HG02981 (cell line): ENCODE data around the gene GDF10.

Experiments
- ATAC-seq: cut with Tn5 transposase; IDR thresholded peaks from one replicate; pipeline ENCODE4 v1.9.1; 2021; ENCODE audit warnings: mild to moderate bottlenecking, moderate library complexity; ENCODE audit not compliant: unreplicated experiment

Gene GDF10

DNA sequence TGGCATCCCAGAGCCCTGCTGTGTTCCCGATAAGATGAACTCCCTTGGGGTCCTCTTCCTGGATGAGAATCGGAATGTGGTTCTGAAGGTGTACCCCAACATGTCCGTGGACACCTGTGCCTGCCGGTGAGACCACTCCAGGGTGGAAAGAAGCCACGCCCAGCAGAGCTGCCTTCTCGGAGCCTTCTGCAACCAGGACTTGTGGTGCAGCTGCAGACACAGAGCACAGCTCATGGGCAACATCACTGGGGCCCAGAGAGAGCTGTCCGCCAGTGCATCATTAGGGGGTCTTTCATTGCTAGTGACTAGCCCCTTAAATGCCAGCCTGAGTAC is 12.6 kb downstream of the GDF10 start:
- ATAC-seq = no peak

DNA sequence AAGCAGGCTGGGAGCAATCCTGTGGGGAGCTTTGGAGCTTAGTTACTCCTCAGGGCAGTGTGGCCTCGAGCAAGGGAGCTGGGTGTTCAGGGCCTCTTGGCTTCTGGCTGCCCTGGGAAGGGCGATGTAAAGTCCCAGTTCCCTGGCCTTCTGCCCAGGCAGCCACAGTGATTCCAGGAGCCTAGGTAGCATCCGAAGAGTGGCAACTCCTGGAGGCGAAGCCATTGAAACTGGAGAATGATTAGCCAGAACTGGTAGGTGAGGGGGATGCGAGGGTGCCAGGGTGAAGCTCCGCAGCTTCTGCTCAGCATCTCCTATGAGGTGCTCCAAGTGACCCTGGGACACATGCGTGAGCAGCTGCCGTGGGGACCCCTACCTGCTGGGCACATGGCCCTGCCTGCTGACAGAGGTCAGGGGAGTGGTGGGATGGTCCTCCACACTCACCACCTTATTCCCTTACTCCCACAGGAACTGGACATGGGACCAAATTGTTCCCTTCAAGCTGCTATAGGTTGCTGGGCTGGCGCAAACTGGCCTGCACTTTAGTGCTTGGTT is 14.5 kb downstream of the GDF10 start:
- no peak for ATAC-seq

DNA sequence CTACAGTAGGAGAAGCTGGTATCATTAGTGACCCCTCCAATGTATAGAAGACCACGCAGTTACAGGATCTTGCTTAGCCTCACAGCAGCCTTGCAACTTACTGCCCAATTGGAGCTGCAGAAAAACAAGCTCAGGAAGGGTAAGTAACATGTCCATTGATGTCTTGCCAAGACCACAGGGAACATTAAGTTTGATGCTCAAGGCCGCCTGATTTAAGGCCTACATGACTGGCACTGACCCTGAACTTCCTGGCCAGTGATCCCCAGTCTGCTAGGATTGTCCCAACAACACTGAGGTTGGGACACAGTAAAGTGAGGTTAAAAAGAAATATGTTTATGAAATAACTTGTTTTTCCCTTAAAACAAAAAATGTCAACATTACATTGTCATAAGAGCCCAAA is 15.4 kb downstream of the GDF10 start:
- no peak for ATAC-seq

DNA sequence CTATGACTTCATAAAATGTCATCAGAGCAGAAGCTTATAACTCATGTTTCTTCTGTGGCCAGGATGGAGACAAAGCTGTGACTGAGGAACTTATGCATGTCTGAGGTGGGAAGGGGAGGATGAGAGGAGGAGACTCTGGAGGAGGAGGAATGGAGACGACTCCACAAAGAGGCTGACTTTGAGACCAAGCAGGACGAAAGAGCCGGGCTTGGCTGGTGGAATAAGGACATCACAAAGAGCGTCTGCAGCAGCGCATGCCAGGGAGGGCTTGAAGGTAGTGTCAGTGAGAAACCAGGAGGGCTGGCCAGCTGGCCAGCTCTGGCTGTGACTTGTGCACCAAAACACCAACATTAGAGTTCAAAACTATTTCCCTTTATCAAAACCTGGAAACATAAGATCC is 16.1 kb downstream of the GDF10 start:
- no peak for ATAC-seq

DNA sequence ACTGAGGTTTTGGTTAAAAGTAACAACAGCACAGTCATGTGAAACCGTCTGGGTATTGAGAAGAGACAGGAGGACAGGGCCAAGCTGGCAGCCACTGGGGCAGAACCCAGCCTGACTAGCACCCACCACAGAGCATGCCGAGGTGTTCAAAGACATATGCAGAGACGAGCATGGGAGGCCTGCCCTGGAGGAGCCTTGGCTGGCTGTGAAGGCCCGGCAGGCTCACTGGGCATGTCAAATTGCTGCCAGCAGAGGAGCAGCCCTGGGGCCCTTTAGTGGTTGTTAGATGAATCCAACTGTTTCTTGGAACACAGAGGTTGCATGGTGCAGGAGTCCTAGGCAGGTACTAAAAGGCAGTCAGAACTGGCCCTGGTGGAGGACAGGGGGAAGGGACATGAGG is 17.3 kb downstream of the GDF10 start:
- ATAC-seq = no peak

DNA sequence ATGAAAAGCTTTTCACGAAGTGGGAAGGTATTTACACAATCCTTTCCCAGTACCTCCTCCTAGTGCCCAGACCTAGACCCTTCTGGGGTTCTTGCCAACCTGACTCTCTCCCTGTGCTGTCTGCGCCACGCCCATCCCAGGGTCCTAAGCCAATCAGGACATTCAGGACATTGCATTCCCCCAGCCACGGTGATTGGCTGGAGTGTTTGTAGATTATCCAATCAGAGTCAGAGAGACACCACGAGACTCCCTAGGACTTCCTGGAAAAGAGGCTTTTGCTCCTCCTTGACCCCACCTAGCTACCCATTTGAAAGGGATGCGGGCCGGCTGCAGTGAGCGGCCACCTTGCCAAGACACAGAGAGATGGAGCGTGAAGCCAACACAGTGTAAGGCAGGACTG is 18.7 kb downstream of the GDF10 start:
- ATAC-seq = no peak

- ATAC-seq = no peak
These were observed 19.8 kb downstream of the GDF10 start for GRCh38 chr10:47319784-47320183.

DNA sequence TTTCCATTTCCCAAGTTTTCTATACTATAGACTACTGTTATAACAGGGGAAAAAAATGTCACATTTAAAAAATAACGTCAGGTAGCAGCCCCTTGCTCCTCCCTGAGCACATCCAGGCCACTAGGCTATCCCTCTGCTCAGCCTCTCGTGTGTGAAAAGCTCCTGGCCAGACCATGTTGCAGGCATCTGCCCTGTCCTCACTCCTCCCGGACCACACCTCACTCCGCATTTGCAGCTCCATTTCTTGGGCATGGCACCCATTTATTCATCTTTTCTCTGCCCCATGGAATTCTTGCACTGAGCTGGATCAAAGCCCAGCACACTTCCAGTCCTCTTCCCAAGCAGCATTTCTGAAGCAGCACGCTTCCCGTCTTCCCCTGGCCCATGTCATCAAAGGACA is 20.8 kb downstream of the GDF10 start:
- no peak for ATAC-seq

- no peak for ATAC-seq
These were observed 21.7 kb downstream of the GDF10 start for GRCh38 chr10:47321521-47322195.

GRCh38 chr10:47322300-47323061 is 22.5 kb downstream of the GDF10 start, which contains the start of gene GDF2:
TSS of gene GDF2 (plus strand) at chr10:47322454. CDS start at chr10:47322669, 215 bp downstream.
- no peak for ATAC-seq

- ATAC-seq = no peak
These were observed 23.1 kb downstream of the GDF10 start for GRCh38 chr10:47323087-47323486.

GRCh38 chr10:47323636-47324296 is 23.8 kb downstream of the GDF10 start:
- ATAC-seq = no peak

GRCh38 chr10:47325303-47326291 is 25.6 kb downstream of the GDF10 start:
- ATAC-seq = no peak

DNA sequence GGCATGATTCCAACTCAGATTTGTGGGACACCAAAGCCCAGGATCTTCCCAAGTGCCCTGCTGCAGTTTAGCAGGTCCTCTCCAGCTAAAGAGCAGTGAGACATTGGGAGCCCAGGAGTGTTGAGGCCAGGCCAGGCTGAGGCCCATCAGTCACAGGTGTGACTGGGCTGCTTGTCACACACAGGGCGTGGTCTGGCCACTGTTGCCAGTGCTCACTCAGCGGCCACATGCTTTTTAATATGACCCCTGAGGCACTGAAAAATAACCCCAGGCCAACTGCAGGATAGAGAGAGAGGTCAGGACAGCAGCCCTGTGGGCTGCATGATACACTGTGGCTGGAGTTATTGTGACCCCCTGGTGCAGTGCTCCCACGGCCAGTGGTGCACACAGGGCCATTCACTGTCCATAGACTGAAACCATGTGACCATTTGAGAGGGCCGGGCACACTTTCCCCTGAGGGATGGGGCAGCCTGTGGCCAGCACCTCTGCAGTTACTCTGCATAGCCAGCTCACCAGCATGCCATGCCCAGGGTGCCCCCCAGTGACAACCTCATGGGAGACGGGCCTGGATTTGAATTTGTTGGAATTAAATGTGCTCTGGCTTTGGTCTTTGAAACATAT is 26.4 kb downstream of the GDF10 start:
- no peak for ATAC-seq

GRCh38 chr10:47326927-47327330 is 26.9 kb downstream of the GDF10 start:
- no peak for ATAC-seq

DNA sequence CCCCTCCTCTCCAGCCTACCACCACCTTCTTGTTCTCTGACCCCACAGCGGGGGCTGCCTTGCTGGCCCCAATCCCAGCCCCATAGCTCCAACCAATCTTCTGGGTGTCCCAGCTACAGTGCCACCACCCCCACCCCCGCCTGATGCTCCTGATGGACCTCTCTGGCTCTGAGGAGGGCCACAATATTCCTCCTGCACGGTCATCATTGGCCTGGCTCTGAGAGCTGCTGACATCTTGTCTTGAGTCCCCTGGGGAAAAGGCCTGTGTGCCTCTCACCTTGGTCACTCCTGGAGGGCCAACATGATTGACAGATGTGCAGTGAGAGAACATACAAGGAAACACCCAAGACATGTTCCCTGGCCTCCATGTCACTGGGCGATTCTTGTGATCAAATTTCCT is 29.9 kb downstream of the GDF10 start:
- ATAC-seq = no peak

- no peak for ATAC-seq
These were observed 30.4 kb downstream of the GDF10 start for GRCh38 chr10:47330366-47330765.

- no peak for ATAC-seq
These were observed 30.8 kb downstream of the GDF10 start for GRCh38 chr10:47330804-47331203.

GRCh38 chr10:47331491-47331890 is 31.5 kb downstream of the GDF10 start:
- ATAC-seq = no peak

- no peak for ATAC-seq
These were observed 32.0 kb downstream of the GDF10 start for GRCh38 chr10:47331954-47332353.
